Adipocyte (in vitro differentiated cells): Measurements from ENCODE around the gene FBXL13.
"Not testable (repeated sequence)": the region's sequence is repeated elsewhere in the genome, so short reads cannot be mapped to it uniquely, and the experiment has no call there.

ENCODE experiments used
- DNase-seq: peaks from one replicate; pipeline ENCODE4 v3.0.0-alpha.2; 2015; ENCODE audit warnings: low read depth
- H3K27me3 ChIP-seq: replicated peaks from 2 replicates; pipeline ENCODE4 v1.7.0; 2013; ENCODE audit warnings: mild to moderate bottlenecking, low read length, moderate library complexity; ENCODE audit not compliant: control insufficient read depth, insufficient read depth
- H3K36me3 ChIP-seq: 2 replicates; pipeline ENCODE4 v1.7.0; 2013; ENCODE audit warnings: low read length, mild to moderate bottlenecking, moderate library complexity; ENCODE audit not compliant: control insufficient read depth, insufficient read depth, severe bottlenecking
- H3K4me1 ChIP-seq: 2 replicates; pipeline ENCODE4 v1.7.0; 2013; ENCODE audit warnings: mild to moderate bottlenecking, low read length, moderate library complexity; ENCODE audit not compliant: control insufficient read depth, insufficient read depth
- H3K4me3 ChIP-seq: 2 replicates; pipeline ENCODE4 v1.7.0; 2013; ENCODE audit warnings: mild to moderate bottlenecking, low read length, moderate library complexity
- H3K9ac ChIP-seq: 2 replicates; pipeline ENCODE4 v1.7.0; 2013; ENCODE audit warnings: mild to moderate bottlenecking, low read length, moderate library complexity
- H3K9me3 ChIP-seq: 2 replicates; pipeline ENCODE4 v1.7.0; 2013; ENCODE audit warnings: mild to moderate bottlenecking, low read length, moderate library complexity; ENCODE audit not compliant: control insufficient read depth

Gene FBXL13

GRCh38 chr7:102981451-102981850, 93.1 kb downstream of the FBXL13 start:
- H3K9ac ChIP-seq: no peak overlapping the region
- no peaks in the 10 kb centered on the region for H3K9me3 ChIP-seq
- DNase-seq: no peak
- H3K4me1 ChIP-seq: no peaks in the 10 kb centered on the region
- H3K27me3 ChIP-seq: no peaks in the 10 kb centered on the region
- no peaks in the 10 kb centered on the region for H3K36me3 ChIP-seq
- no peak overlapping the region for H3K4me3 ChIP-seq

GRCh38 chr7:102979670-102980069, 94.9 kb downstream of the FBXL13 start:
- H3K4me1 ChIP-seq: no peaks in the 10 kb centered on the region
- H3K27me3 ChIP-seq: no peaks in the 10 kb centered on the region
- no peaks in the 10 kb centered on the region for H3K36me3 ChIP-seq
- no peaks in the 10 kb centered on the region for H3K9me3 ChIP-seq
- DNase-seq: no peak
- no peak overlapping the region for H3K9ac ChIP-seq
- no peak overlapping the region for H3K4me3 ChIP-seq

- Histone ChIP-seq H3K36me3 (no peaks in the 10 kb centered on the region), H3K27me3 (no peaks in the 10 kb centered on the region), H3K4me1 (no peaks in the 10 kb centered on the region), H3K9ac (no peak overlapping the region), H3K4me3 (no peak overlapping the region), H3K9me3 (no peaks in the 10 kb centered on the region)
- DNase-seq: peak; percentile 49
Measured at GRCh38 chr7:102978284-102978683, 96.3 kb downstream of the FBXL13 start.

GRCh38 chr7:102977586-102977985, 97.0 kb downstream of the FBXL13 start:
- not testable (repeated sequence) for H3K27me3 ChIP-seq, H3K9me3 ChIP-seq, H3K9ac ChIP-seq, H3K36me3 ChIP-seq, H3K4me3 ChIP-seq, H3K4me1 ChIP-seq, DNase-seq

- Histone ChIP-seq H3K36me3 (no peaks in the 10 kb centered on the region), H3K9me3 (no peaks in the 10 kb centered on the region), H3K4me3 (no peak overlapping the region), H3K4me1 (no peaks in the 10 kb centered on the region), H3K9ac (no peak overlapping the region), H3K27me3 (no peaks in the 10 kb centered on the region)
- DNase-seq: no peak
Measured at GRCh38 chr7:102976493-102976892, 98.1 kb downstream of the FBXL13 start.

GRCh38 chr7:102975854-102976253, 98.7 kb downstream of the FBXL13 start:
- Histone ChIP-seq H3K9ac (no peak overlapping the region), H3K36me3 (no peaks in the 10 kb centered on the region), H3K9me3 (no peaks in the 10 kb centered on the region), H3K4me3 (no peak overlapping the region), H3K4me1 (no peaks in the 10 kb centered on the region), H3K27me3 (no peaks in the 10 kb centered on the region)
- DNase-seq: no peak

GRCh38 chr7:102974366-102975236, 100.0 kb downstream of the FBXL13 start:
- DNase-seq: no peak
- H3K4me3 ChIP-seq: no peak overlapping the region
- no peaks in the 10 kb centered on the region for H3K36me3 ChIP-seq
- no peaks in the 10 kb centered on the region for H3K27me3 ChIP-seq
- no peak overlapping the region for H3K9ac ChIP-seq
- H3K4me1 ChIP-seq: no peaks in the 10 kb centered on the region
- no peaks in the 10 kb centered on the region for H3K9me3 ChIP-seq

GRCh38 chr7:102973096-102973802, 101.3 kb downstream of the FBXL13 start:
- no peaks in the 10 kb centered on the region for H3K9me3 ChIP-seq
- no peak overlapping the region for H3K4me3 ChIP-seq
- no peaks in the 10 kb centered on the region for H3K36me3 ChIP-seq
- H3K4me1 ChIP-seq: no peaks in the 10 kb centered on the region
- no peaks in the 10 kb centered on the region for H3K27me3 ChIP-seq
- no peak for DNase-seq
- H3K9ac ChIP-seq: no peak overlapping the region

GRCh38 chr7:102967798-102968197, 106.8 kb downstream of the FBXL13 start:
- peak; percentile 15 for DNase-seq
- no peak overlapping the region for H3K4me3 ChIP-seq
- H3K27me3 ChIP-seq: no peaks in the 10 kb centered on the region
- no peaks in the 10 kb centered on the region for H3K36me3 ChIP-seq
- no peaks in the 10 kb centered on the region for H3K4me1 ChIP-seq
- no peak overlapping the region for H3K9ac ChIP-seq
- no peaks in the 10 kb centered on the region for H3K9me3 ChIP-seq

GRCh38 chr7:102966465-102966864, 108.1 kb downstream of the FBXL13 start:
- DNase-seq: no peak
- no peaks in the 10 kb centered on the region for H3K36me3 ChIP-seq
- no peak overlapping the region for H3K9ac ChIP-seq
- no peaks in the 10 kb centered on the region for H3K27me3 ChIP-seq
- H3K4me3 ChIP-seq: no peak overlapping the region
- H3K9me3 ChIP-seq: no peaks in the 10 kb centered on the region
- H3K4me1 ChIP-seq: no peaks in the 10 kb centered on the region

GRCh38 chr7:102961993-102962392, 112.6 kb downstream of the FBXL13 start:
- not testable (repeated sequence) for H3K27me3 ChIP-seq, H3K9me3 ChIP-seq, H3K4me1 ChIP-seq, H3K4me3 ChIP-seq, H3K36me3 ChIP-seq, DNase-seq, H3K9ac ChIP-seq
